HFFc6 (cell line): ENCODE results near the gene XRRA1. TPM values are rescaled to one million over a fixed set of nuclear protein-coding genes. Genes with fewer than 3 reads are reported as not detected.

Experiments
- DNase-seq: peaks from one replicate; pipeline ENCODE4 v3.0.0-alpha.2; 2018
- H3K27ac Mint-ChIP-seq: 2 replicates; pipeline ENCODE4 v1.8.0; 2020; ENCODE audit warnings: mild to moderate bottlenecking, mixed read lengths
- H3K27me3 Mint-ChIP-seq: 2 replicates; pipeline ENCODE4 v1.8.0; 2021; ENCODE audit warnings: mild to moderate bottlenecking, moderate library complexity, mixed read lengths; ENCODE audit not compliant: insufficient read depth
- H3K36me3 Mint-ChIP-seq: 2 replicates; pipeline ENCODE4 v1.8.0; 2021; ENCODE audit warnings: low read depth, mixed read lengths
- H3K4me1 Mint-ChIP-seq: 2 replicates; pipeline ENCODE4 v1.8.0; 2020; ENCODE audit warnings: low read depth, mixed read lengths
- H3K4me3 Mint-ChIP-seq: 2 replicates; pipeline ENCODE4 v1.8.0; 2020; ENCODE audit warnings: mild to moderate bottlenecking, moderate library complexity, mixed read lengths
- H3K9me3 Mint-ChIP-seq: 2 replicates; pipeline ENCODE4 v1.8.0; 2020; ENCODE audit warnings: mild to moderate bottlenecking, mixed read lengths
- total RNA-seq, 6 experiments: library from RNA; stranded (reverse); fragmentation: NEBNext Ultra II Directional; extraction: Animal tissue kit (Norgen Biotek cat#: 25700); gene quantifications; 2 replicates in 1 of 6; 3 replicates in 5 of 6; pipeline ENCODE4 v1.2.3, GENCODE V29; 2021
- TF ChIP-seq, protein P1 (sequence below): fragments of 200-600 bp; sonication (generic); IDR thresholded peaks from 2 replicates; pipeline ENCODE4 v1.5.0; 2021; ENCODE audit warnings: antibody characterized with exemption, mild to moderate bottlenecking

XRRA1 gene
- total RNA-seq, 6 experiments from 2014 or later = 5.4 to 7.0 (median 6.0) TPM

GRCh38 chr11:74866557-74866956 lies 82.3 kb downstream of the XRRA1 start:
- peaks cover 96% of the 10 kb centered on the region for H3K36me3 Mint-ChIP-seq
- DNase-seq = no peak
- H3K9me3 Mint-ChIP-seq = peaks cover 65% of the 10 kb centered on the region
- peaks cover 3% of the 10 kb centered on the region for H3K27me3 Mint-ChIP-seq
- peaks cover 13% of the 10 kb centered on the region for H3K4me1 Mint-ChIP-seq
- no peak overlapping the region for H3K4me3 Mint-ChIP-seq
- H3K27ac Mint-ChIP-seq = no peak overlapping the region
- TF ChIP-seq, protein P1, sequence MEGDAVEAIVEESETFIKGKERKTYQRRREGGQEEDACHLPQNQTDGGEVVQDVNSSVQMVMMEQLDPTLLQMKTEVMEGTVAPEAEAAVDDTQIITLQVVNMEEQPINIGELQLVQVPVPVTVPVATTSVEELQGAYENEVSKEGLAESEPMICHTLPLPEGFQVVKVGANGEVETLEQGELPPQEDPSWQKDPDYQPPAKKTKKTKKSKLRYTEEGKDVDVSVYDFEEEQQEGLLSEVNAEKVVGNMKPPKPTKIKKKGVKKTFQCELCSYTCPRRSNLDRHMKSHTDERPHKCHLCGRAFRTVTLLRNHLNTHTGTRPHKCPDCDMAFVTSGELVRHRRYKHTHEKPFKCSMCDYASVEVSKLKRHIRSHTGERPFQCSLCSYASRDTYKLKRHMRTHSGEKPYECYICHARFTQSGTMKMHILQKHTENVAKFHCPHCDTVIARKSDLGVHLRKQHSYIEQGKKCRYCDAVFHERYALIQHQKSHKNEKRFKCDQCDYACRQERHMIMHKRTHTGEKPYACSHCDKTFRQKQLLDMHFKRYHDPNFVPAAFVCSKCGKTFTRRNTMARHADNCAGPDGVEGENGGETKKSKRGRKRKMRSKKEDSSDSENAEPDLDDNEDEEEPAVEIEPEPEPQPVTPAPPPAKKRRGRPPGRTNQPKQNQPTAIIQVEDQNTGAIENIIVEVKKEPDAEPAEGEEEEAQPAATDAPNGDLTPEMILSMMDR = no peak

- Mint-ChIP-seq H3K36me3 (peaks cover 95% of the 10 kb centered on the region), H3K4me3 (no peak overlapping the region), H3K27me3 (no peaks in the 10 kb centered on the region; the same call in 1 of the 2 replicates), H3K4me1 (peaks cover 13% of the 10 kb centered on the region), H3K9me3 (peaks cover 51% of the 10 kb centered on the region), H3K27ac (no peak overlapping the region)
- TF ChIP-seq, protein P1 = no peak
- DNase-seq = no peak
Observed at GRCh38 chr11:74863410-74863809, 85.5 kb downstream of the XRRA1 start.

- TF ChIP-seq, protein P1 = no peak
- no peak overlapping the region for H3K27ac Mint-ChIP-seq
- H3K4me1 Mint-ChIP-seq = peaks cover 11% of the 10 kb centered on the region
- peaks cover 81% of the 10 kb centered on the region for H3K36me3 Mint-ChIP-seq
- H3K27me3 Mint-ChIP-seq = no peaks in the 10 kb centered on the region
- H3K4me3 Mint-ChIP-seq = no peak overlapping the region
- peaks cover 25% of the 10 kb centered on the region for H3K9me3 Mint-ChIP-seq
- DNase-seq = no peak
Observed at GRCh38 chr11:74860743-74861142, 88.1 kb downstream of the XRRA1 start.

GRCh38 chr11:74853223-74853622 lies 95.7 kb downstream of the XRRA1 start:
- TF ChIP-seq, protein P1 = no peak
- peaks cover 41% of the 10 kb centered on the region for H3K4me1 Mint-ChIP-seq
- DNase-seq = no peak
- H3K9me3 Mint-ChIP-seq = no peaks in the 10 kb centered on the region
- H3K36me3 Mint-ChIP-seq = peaks cover 31% of the 10 kb centered on the region
- H3K4me3 Mint-ChIP-seq = no peak overlapping the region
- no peak overlapping the region for H3K27ac Mint-ChIP-seq
- H3K27me3 Mint-ChIP-seq = no peaks in the 10 kb centered on the region; the same call in 1 of the 2 replicates

- Mint-ChIP-seq H3K27me3 (no peaks in the 10 kb centered on the region; the same call in 1 of the 2 replicates), H3K36me3 (peaks cover 25% of the 10 kb centered on the region), H3K4me1 (peaks cover 38% of the 10 kb centered on the region), H3K9me3 (no peaks in the 10 kb centered on the region), H3K27ac (peak overlapping the region; percentile 87), H3K4me3 (peak overlapping the region; percentile 58)
- TF ChIP-seq, protein P1 = no peak
- peak; percentile 60 for DNase-seq
Observed at GRCh38 chr11:74849525-74850391, 99.1 kb downstream of the XRRA1 start.
